Measurements from ENCODE around the gene CFAP53. TPM values are rescaled to one million over a fixed set of nuclear protein-coding genes. Genes with fewer than 3 reads are reported as not detected.

The CFAP53 gene
- total and polyA plus RNA-seq, 7 donors, result 0.37 to 1.6 (median 0.54) TPM

DNA sequence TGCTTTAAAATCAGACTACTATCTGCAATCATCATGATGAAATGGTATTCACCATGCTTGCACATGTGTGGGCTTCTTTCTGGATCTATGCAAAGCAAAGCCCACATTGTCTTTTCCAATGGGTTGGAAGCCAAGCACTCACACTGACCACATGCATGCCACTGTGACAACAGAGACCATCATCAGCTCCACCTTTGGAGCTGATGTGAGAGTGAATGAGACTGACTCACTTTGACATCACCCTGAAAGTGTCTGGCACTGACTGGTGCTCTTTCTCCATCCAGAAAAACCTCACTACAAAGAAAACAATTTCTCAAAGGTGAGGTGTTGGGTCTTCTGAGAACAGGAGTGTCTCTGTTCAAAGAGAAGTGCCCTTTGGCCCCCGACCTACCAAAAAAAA is 76.1 kb downstream of the CFAP53 start:
- ATAC-seq (no peak), DNase-seq (no peak)
- intact Hi-C loops (cut with DNase I), result loop anchor here (10.0 kb wide), 3 partner anchors 245 to 675 kb away; partner anchors contain the start of gene ACAA2 (in 1 of the 2)
- H3K4me1 ChIP-seq, result peaks cover 3% of the 10 kb centered on the region
- no peaks in the 10 kb centered on the region for H3K36me3 ChIP-seq (ENCODE audit: insufficient read depth in 1 of 2, low read depth in 1 of 2)
- peaks cover 3 to 78% (median 18%) of the 10 kb centered on the region in 3 donors for H3K27me3 ChIP-seq (ENCODE audit: insufficient read depth in 3 of 3, low read length in 2 of 3)
- no peak overlapping the region for H3K4me3 ChIP-seq
- H3K9me3 ChIP-seq, result no peaks in the 10 kb centered on the region
- TF ChIP-seq, protein P1, sequence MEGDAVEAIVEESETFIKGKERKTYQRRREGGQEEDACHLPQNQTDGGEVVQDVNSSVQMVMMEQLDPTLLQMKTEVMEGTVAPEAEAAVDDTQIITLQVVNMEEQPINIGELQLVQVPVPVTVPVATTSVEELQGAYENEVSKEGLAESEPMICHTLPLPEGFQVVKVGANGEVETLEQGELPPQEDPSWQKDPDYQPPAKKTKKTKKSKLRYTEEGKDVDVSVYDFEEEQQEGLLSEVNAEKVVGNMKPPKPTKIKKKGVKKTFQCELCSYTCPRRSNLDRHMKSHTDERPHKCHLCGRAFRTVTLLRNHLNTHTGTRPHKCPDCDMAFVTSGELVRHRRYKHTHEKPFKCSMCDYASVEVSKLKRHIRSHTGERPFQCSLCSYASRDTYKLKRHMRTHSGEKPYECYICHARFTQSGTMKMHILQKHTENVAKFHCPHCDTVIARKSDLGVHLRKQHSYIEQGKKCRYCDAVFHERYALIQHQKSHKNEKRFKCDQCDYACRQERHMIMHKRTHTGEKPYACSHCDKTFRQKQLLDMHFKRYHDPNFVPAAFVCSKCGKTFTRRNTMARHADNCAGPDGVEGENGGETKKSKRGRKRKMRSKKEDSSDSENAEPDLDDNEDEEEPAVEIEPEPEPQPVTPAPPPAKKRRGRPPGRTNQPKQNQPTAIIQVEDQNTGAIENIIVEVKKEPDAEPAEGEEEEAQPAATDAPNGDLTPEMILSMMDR (IDR thresholded peaks at IDR 0.05), result no peak
- 56 to 63% (median 57%) methylated on average over 1 of the region's 1 CpG for WGBS, 3 donors
- H3K27ac ChIP-seq, result no peak overlapping the region

DNA sequence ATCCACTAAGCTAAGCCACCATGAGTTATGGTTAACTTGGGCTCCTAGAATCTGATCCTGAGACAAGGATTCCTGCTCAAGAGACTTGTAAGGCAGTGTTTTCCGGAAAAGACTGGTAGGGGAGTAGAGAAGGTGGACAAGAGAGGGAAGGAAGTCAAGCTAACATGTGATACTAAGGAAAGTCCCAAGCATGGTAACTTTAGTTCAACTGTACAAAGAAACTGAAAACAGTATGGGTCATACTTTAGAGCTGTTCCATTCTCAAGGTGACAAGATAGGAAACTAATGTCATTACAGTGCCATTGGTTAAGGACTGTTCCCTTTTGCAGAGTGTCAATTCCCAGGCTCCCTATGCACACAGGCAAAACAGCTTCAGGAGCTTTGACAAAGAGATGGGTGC is 77.1 kb downstream of the CFAP53 start:
- TF ChIP-seq, protein P1 (IDR thresholded peaks at IDR 0.05), result no peak
- Histone ChIP-seq H3K9me3 (no peaks in the 10 kb centered on the region), H3K4me3 (no peak overlapping the region), H3K4me1 (peaks cover 2% of the 10 kb centered on the region), H3K36me3 (ENCODE audit: insufficient read depth in 1 of 2, low read depth in 1 of 2) (no peaks in the 10 kb centered on the region), H3K27ac (no peak overlapping the region), H3K27me3 (ENCODE audit: insufficient read depth in 3 of 3, low read length in 2 of 3) (peaks cover 3 to 75% (median 11%) of the 10 kb centered on the region in 3 donors)
- WGBS, 3 donors, result 75 to 78% (median 75%) methylated on average over 1 of the region's 1 CpG
- intact Hi-C loops (cut with DNase I), result no loop called here
- ATAC-seq (no peak), DNase-seq (no peak)

DNA sequence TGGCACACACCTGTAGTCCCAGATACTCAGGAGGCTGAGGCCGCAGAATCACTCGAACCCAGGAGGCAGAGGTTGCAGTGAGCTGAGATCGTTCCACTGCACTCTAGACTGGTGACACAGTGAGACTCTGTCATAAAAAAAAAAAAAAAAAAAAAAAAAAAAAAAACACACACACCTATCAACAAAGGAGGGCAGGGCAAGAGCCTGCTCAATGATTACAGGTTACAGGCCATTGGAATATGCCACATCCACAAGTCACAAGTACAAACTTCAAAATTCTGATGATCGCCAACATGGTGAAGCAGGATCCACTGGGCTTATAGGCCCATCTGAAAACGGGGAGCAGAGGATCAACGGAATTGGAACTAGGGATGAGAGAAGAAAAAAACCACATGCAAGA is 77.6 kb downstream of the CFAP53 start:
- Histone ChIP-seq H3K36me3 (ENCODE audit: insufficient read depth in 1 of 2, low read depth in 1 of 2) (no peaks in the 10 kb centered on the region), H3K27ac (no peak overlapping the region), H3K27me3 (ENCODE audit: insufficient read depth in 3 of 3, low read length in 2 of 3) (peaks cover 3 to 70% (median 7%) of the 10 kb centered on the region in 3 donors), H3K4me3 (no peak overlapping the region), H3K9me3 (no peaks in the 10 kb centered on the region), H3K4me1 (no peaks in the 10 kb centered on the region)
- 87 to 92% (median 91%) methylated on average over 6 of the region's 6 CpGs for WGBS, 3 donors
- TF ChIP-seq, protein P1 (IDR thresholded peaks at IDR 0.05), result no peak
- ATAC-seq, result no peak
- intact Hi-C loops (cut with DNase I), result no loop called here
- DNase-seq, result no peak

DNA sequence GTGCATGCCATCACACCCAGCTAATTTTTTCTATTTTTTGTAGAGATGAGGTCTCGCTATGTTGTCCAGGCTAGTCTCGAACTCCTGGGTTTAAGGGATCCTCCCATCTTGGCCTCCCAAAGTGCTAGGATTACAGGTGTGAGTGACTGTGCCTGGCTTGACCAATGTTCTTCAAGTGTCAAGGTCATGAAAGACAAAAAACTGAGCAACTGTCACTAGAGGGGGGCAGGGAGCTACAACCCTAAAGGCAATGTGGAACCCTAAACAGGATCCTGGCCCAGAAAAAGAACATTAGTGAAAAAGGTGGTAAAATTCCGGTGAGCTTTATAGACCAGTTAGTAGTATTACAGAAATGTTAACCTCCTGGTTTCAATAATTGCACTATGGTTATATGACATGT is 78.6 kb downstream of the CFAP53 start:
- intact Hi-C loops (cut with DNase I), result no loop called here

More for the DNA sequence above, 78.6 kb downstream of the CFAP53 start:
- WGBS, 3 donors, result 89 to 95% (median 92%) methylated on average over 3 of the region's 3 CpGs
- H3K4me3 ChIP-seq, result no peak overlapping the region
- TF ChIP-seq, protein P1 (IDR thresholded peaks at IDR 0.05), result no peak
- DNase-seq, result no peak
- H3K27me3 ChIP-seq (ENCODE audit: insufficient read depth in 3 of 3, low read length in 2 of 3), result peaks cover 3 to 61% (median 4%) of the 10 kb centered on the region in 3 donors
- ATAC-seq, result no peak
- H3K9me3 ChIP-seq, result no peaks in the 10 kb centered on the region
- H3K36me3 ChIP-seq (ENCODE audit: insufficient read depth in 1 of 2, low read depth in 1 of 2), result no peaks in the 10 kb centered on the region
- H3K4me1 ChIP-seq, result no peaks in the 10 kb centered on the region
- H3K27ac ChIP-seq, result no peak overlapping the region

Data from psoas muscle (tissue), 8 donors.